ENCODE data around the gene HIPK2.

- TF ChIP-seq POLR2A (IDR thresholded peaks at IDR 0.05) (no peak), CTCF (IDR thresholded peaks at IDR 0.05) (no peak)
Measured at GRCh38 chr7:139722604-139723003, 55.2 kb downstream of the HIPK2 start.
